Hepatocyte (in vitro differentiated cells): ENCODE measurements around the gene TGM2. TPM values are rescaled to one million over a fixed set of nuclear protein-coding genes. Genes with fewer than 3 reads are reported as not detected.

ENCODE experiments used
- DNase-seq: peaks from one replicate; pipeline ENCODE4 v3.0.0-alpha.2; 2016; ENCODE audit warnings: low spot score
- H2AFZ ChIP-seq: fragments of 200-600 bp; sonication (generic); 2 replicates; pipeline ENCODE4 v1.6.0; 2016; ENCODE audit warnings: antibody characterized with exemption, mild to moderate bottlenecking
- H3K27ac ChIP-seq: fragments of 200-600 bp; sonication (generic); 2 replicates; pipeline ENCODE4 v1.5.1; 2016; ENCODE audit warnings: mild to moderate bottlenecking
- H3K27me3 ChIP-seq: fragments of 200-600 bp; sonication (generic); 2 replicates; pipeline ENCODE4 v1.6.1; 2016
- H3K36me3 ChIP-seq: fragments of 200-600 bp; sonication (generic); replicated peaks from 2 replicates; pipeline ENCODE4 v1.5.1; 2016; ENCODE audit warnings: low read depth; ENCODE audit not compliant: insufficient read depth
- H3K4me1 ChIP-seq: fragments of 200-600 bp; sonication (generic); 2 replicates; pipeline ENCODE4 v1.5.1; 2016; ENCODE audit warnings: mild to moderate bottlenecking, moderate library complexity; ENCODE audit not compliant: insufficient read depth
- H3K4me2 ChIP-seq: fragments of 200-600 bp; sonication (generic); 2 replicates; pipeline ENCODE4 v1.6.0; 2016
- H3K4me3 ChIP-seq: fragments of 200-600 bp; sonication (generic); 2 replicates; pipeline ENCODE4 v1.5.1; 2016; ENCODE audit warnings: mild to moderate bottlenecking
- H3K79me2 ChIP-seq: fragments of 200-600 bp; sonication (generic); 2 replicates; pipeline ENCODE4 v1.6.0; 2017; ENCODE audit warnings: mild to moderate bottlenecking
- H3K9me2 ChIP-seq: fragments of 200-600 bp; sonication (generic); replicated peaks from 2 replicates; pipeline ENCODE4 v1.6.0; 2017; ENCODE audit warnings: mild to moderate bottlenecking; ENCODE audit not compliant: insufficient read depth
- H3K9me3 ChIP-seq: fragments of 200-600 bp; sonication (generic); 2 replicates; pipeline ENCODE4 v1.5.1; 2016; ENCODE audit warnings: low read depth, mild to moderate bottlenecking
- H4K20me1 ChIP-seq: fragments of 200-600 bp; sonication (generic); 2 replicates; pipeline ENCODE4 v1.6.0; 2016; ENCODE audit warnings: mild to moderate bottlenecking; ENCODE audit not compliant: insufficient read depth, poor library complexity, severe bottlenecking
- CTCF ChIP-seq: fragments of 200-600 bp; sonication (generic); IDR thresholded peaks from 2 replicates; pipeline ENCODE4 v1.5.1; 2016; ENCODE audit warnings: antibody characterized with exemption, mild to moderate bottlenecking; ENCODE audit not compliant: poor library complexity
- EZH2 ChIP-seq: fragments of 200-600 bp; sonication (generic); IDR thresholded peaks from 2 replicates; pipeline ENCODE4 v1.6.1; 2016; ENCODE audit warnings: antibody characterized with exemption, mild to moderate bottlenecking, borderline replicate concordance
- EZH2phosphoT487 ChIP-seq: fragments of 200-600 bp; sonication (generic); IDR thresholded peaks from one replicate; pipeline ENCODE4 v1.6.1; 2018; ENCODE audit warnings: antibody characterized with exemption, mild to moderate bottlenecking, low read depth, moderate library complexity; ENCODE audit not compliant: unreplicated experiment, severe bottlenecking
- WGBS: methylation state at CpG from one replicate; pipeline ENCODE4 v1.1.6; 2016; ENCODE audit warnings: low lambda C conversion rate; ENCODE audit errors: missing lambda C conversion rate; 5-methylcytosine and 5-hydroxymethylcytosine counted together
- polyA plus RNA-seq: library from polyadenylated mRNA; unstranded; fragments of >200 nt; fragmentation: Nextera tagmentation; extraction: Ambion mirVana; gene quantifications from 2 replicates; pipeline ENCODE4 v1.2.1, GENCODE V29; 2016
- total RNA-seq: library from RNA; depleted of rRNA; stranded (reverse); fragments of >200 nt; gene quantifications from 2 replicates; pipeline ENCODE4 v1.2.3, GENCODE V29; 2014

TGM2 gene
- total and polyA plus RNA-seq, 2 experiments from 2014 or later: 85.8 to 133 TPM

GRCh38 chr20:38083338-38084048 lies 81.6 kb downstream of the TGM2 start:
- no peak for DNase-seq
- WGBS: 71% methylated on average over 12 of the region's 12 CpGs
- Histone ChIP-seq H3K4me2 (peak overlapping the region; percentile 26), H4K20me1 (no peaks in the 10 kb centered on the region), H3K9me3 (no peaks in the 10 kb centered on the region), H3K27ac (peak overlapping the region; percentile 87), H3K4me1 (peaks cover 23% of the 10 kb centered on the region), H3K4me3 (no peak overlapping the region), H3K9me2 (no peaks in the 10 kb centered on the region), H2AFZ (no peak overlapping the region), H3K36me3 (peaks cover 7% of the 10 kb centered on the region), H3K27me3 (no peaks in the 10 kb centered on the region), H3K79me2 (peaks cover 51% of the 10 kb centered on the region)
- no peak for TF ChIP-seq EZH2
- TF ChIP-seq CTCF: no peak

DNA sequence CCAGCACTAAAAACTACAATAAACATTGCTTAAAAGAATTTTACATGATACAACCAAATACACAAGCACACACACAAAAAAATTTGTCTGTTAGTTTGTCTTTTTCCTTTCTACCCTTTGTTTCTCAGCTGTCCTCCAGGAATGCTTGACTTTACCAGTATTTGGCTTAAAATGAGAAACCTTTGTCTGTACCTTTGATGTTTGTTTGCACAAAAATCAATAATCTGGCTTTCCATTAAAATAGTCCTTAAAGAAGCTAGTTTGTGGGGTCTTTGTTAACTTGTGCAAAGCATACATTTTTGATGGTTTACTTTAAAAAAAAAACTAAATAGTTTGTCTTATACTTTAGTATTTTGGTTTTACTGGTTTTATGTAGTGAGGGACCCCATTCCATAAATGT lies 82.2 kb downstream of the TGM2 start:
- no peak for DNase-seq
- H3K27me3 ChIP-seq: no peaks in the 10 kb centered on the region
- H3K9me3 ChIP-seq: no peaks in the 10 kb centered on the region
- peak overlapping the region; percentile 87 for H3K27ac ChIP-seq
- H2AFZ ChIP-seq: no peak overlapping the region
- TF ChIP-seq CTCF: no peak
- TF ChIP-seq EZH2: no peak
- TF ChIP-seq EZH2phosphoT487: no peak
- no peaks in the 10 kb centered on the region for H4K20me1 ChIP-seq
- H3K4me3 ChIP-seq: no peak overlapping the region
- H3K4me2 ChIP-seq: no peak overlapping the region
- H3K79me2 ChIP-seq: peaks cover 54% of the 10 kb centered on the region
- H3K4me1 ChIP-seq: peaks cover 23% of the 10 kb centered on the region
- H3K9me2 ChIP-seq: no peaks in the 10 kb centered on the region
- H3K36me3 ChIP-seq: peaks cover 7% of the 10 kb centered on the region

- Histone ChIP-seq H2AFZ (no peak overlapping the region), H3K36me3 (peaks cover 7% of the 10 kb centered on the region), H4K20me1 (no peaks in the 10 kb centered on the region), H3K4me3 (no peak overlapping the region), H3K9me3 (no peaks in the 10 kb centered on the region), H3K4me2 (no peak overlapping the region), H3K27ac (no peak overlapping the region), H3K27me3 (no peaks in the 10 kb centered on the region), H3K9me2 (no peaks in the 10 kb centered on the region), H3K4me1 (peaks cover 24% of the 10 kb centered on the region), H3K79me2 (peaks cover 61% of the 10 kb centered on the region)
- 90% methylated on average over 3 of the region's 3 CpGs for WGBS
- no peak for DNase-seq
- no peak for TF ChIP-seq EZH2
- no peak for TF ChIP-seq EZH2phosphoT487
- no peak for TF ChIP-seq CTCF
Observed at GRCh38 chr20:38081575-38081974, 83.5 kb downstream of the TGM2 start.

DNA sequence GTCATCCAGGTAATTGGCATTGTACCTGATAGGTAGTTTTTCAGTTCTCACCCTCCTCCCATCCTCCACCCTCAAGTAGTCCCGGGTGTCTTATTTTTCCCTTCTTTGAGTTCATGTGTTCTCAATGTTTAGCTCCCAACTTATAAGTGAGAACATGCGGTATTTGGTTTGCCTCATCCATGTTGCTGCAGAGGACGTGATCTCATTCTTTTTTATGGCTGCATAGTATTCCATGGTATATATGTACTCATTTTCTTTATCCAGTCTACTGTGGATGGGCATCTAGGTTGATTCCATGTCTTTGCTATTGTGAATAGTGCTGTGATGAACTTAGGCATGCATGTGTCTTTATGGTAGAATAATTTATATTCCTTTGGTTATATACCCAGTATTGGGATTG lies 85.7 kb downstream of the TGM2 start:
- peaks cover 7% of the 10 kb centered on the region for H3K36me3 ChIP-seq
- H3K4me1 ChIP-seq: peaks cover 37% of the 10 kb centered on the region
- no peak overlapping the region for H3K4me2 ChIP-seq
- WGBS: 99% methylated on average over 3 of the region's 3 CpGs
- no peak overlapping the region for H3K27ac ChIP-seq
- no peaks in the 10 kb centered on the region for H3K9me3 ChIP-seq
- no peaks in the 10 kb centered on the region for H3K9me2 ChIP-seq
- no peak overlapping the region for H3K4me3 ChIP-seq
- H3K27me3 ChIP-seq: no peaks in the 10 kb centered on the region
- no peak overlapping the region for H2AFZ ChIP-seq
- no peaks in the 10 kb centered on the region for H4K20me1 ChIP-seq
- peaks cover 59% of the 10 kb centered on the region for H3K79me2 ChIP-seq
- TF ChIP-seq EZH2 (no peak), EZH2phosphoT487 (no peak), CTCF (no peak)
- DNase-seq: no peak
